GM23338 (cell line): ENCODE results near the gene FRRS1L. TPM values are rescaled to one million over a fixed set of nuclear protein-coding genes. Genes with fewer than 3 reads are reported as not detected.

Source experiments
- CREB1 ChIP-seq: fragments of 250-450 bp; sonication (Bioruptor Pico); IDR thresholded peaks from 2 replicates; pipeline ENCODE4 v1.5.0; 2020; ENCODE audit warnings: low read depth, mild to moderate bottlenecking, moderate library complexity
- ETS1 ChIP-seq: IDR thresholded peaks from 2 replicates; pipeline ENCODE4 v1.6.1; 2016; ENCODE audit warnings: antibody characterized with exemption
- EZH2 ChIP-seq: fragments of 200-600 bp; sonication (generic); IDR thresholded peaks from one replicate; pipeline ENCODE4 v1.8.0; 2017; ENCODE audit warnings: antibody characterized with exemption, mild to moderate bottlenecking, low read depth; ENCODE audit not compliant: unreplicated experiment
- JUNB ChIP-seq: IDR thresholded peaks from one replicate; pipeline ENCODE4 v1.6.1; 2016; ENCODE audit warnings: antibody characterized with exemption; ENCODE audit not compliant: unreplicated experiment
- REST ChIP-seq: IDR thresholded peaks from one replicate; pipeline ENCODE4 v1.6.1; 2018; ENCODE audit warnings: antibody characterized with exemption; ENCODE audit not compliant: unreplicated experiment
- ZNF114 ChIP-seq: fragments of 250-450 bp; sonication (Bioruptor Pico); IDR thresholded peaks from 2 replicates; pipeline ENCODE4 v1.5.0; 2020; ENCODE audit warnings: mild to moderate bottlenecking, moderate library complexity
- ZNF462 ChIP-seq: fragments of 250-450 bp; sonication (Bioruptor Pico); IDR thresholded peaks from 2 replicates; pipeline ENCODE4 v1.5.0; 2020; ENCODE audit warnings: mild to moderate bottlenecking, moderate library complexity
- polyA plus RNA-seq: library from polyadenylated mRNA; unstranded; fragments of >200 nt; fragmentation: Nextera tagmentation; extraction: Ambion mirVana; gene quantifications from 2 replicates; pipeline ENCODE4 v1.2.1, GENCODE V29; 2016
- total RNA-seq: library from RNA; depleted of rRNA; stranded (reverse); fragments of >200 nt; shearing (Covaris generic); gene quantifications from 2 replicates; pipeline ENCODE4 v1.2.3, GENCODE V29; 2014

FRRS1L gene
- total and polyA plus RNA-seq, 2 experiments from 2014 or later, result 0.37 to 1.1 TPM

- TF ChIP-seq ZNF462 (CRISPR knock-in tag) (no peak), EZH2 (no peak), CREB1 (CRISPR knock-in tag) (no peak), ETS1 (no peak), REST (no peak), JUNB (no peak), ZNF114 (no peak)
These were observed 66.4 kb downstream of the FRRS1L start (continued) for GRCh38 chr9:109100543-109101201.
